ENCODE results near the gene KANSL1L. TPM values are rescaled to one million over a fixed set of nuclear protein-coding genes. Genes with fewer than 3 reads are reported as not detected.
A peak's percentile ranks its signal among the peaks of the same experiment; 100 is the strongest.

KANSL1L gene, protein sequence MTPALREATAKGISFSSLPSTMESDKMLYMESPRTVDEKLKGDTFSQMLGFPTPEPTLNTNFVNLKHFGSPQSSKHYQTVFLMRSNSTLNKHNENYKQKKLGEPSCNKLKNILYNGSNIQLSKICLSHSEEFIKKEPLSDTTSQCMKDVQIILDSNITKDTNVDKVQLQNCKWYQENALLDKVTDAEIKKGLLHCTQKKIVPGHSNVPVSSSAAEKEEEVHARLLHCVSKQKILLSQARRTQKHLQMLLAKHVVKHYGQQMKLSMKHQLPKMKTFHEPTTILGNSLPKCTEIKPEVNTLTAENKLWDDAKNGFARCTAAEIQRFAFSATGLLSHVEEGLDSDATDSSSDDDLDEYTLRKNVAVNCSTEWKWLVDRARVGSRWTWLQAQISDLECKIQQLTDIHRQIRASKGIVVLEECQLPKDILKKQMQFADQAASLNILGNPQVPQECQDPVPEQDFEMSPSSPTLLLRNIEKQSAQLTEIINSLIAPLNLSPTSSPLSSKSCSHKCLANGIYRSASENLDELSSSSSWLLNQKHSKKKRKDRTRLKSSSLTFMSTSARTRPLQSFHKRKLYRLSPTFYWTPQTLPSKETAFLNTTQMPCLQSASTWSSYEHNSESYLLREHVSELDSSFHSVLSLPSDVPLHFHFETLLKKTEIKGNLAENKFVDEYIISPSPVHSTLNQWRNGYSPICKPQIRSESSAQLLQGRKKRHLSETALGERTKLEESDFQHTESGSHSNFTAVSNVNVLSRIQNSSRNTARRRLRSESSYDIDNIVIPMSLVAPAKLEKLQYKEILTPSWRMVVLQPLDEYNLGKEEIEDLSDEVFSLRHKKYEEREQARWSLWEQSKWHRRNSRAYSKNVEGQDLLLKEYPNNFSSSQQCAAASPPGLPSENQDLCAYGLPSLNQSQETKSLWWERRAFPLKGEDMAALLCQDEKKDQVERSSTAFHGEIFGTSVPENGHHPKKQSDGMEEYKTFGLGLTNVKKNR
- 15.6 TPM for polyA plus RNA-seq (2013, experiment 1 of 2)
- 16.2 TPM for polyA plus RNA-seq (2013, experiment 2 of 2)

DNA sequence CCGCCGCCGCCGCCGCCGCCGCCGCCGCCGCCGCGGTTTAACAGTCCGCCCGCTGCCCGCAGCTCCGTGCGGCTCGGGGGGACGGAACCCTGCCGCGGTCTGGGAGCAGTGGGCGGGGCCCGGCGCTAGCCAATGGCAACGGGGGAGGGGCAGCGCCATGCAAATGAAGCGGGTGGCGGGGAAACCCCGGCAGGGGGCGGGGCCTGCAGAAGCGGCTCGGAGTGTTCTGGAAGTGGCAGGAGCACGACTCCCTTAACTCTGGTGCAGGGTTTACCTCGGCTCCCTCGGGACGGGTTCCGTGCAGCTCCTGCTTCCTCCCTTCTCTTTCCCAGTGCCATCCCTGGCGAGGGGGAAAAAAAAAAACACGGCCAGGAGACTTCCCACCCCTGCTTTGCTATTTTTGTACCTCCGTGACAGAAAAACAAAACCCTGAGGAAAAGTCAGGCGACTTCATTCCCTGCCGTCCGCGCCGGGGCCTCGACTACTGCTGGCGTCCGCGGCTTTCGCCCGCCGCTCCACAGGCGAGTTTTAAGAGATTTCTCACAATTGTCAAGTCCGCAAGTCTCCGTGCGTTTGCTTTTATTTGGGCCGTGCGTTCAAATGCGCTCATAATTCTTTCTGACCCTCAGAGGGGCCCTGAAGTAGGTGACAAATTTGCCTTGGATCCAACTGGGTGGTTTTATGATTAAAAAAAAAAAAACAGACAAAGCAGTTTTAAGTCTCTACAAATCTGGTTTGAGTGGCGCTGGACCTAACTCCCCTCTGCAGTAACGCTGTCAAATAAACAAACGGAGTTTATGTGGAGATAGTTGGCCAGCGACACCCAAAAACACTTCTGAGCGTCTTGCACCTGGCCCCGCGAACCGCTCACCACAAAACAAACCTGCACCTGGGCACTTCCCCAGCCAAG, at the start of gene KANSL1L:
Gene KANSL1L (minus strand): TSS at position 101 of the 910 bp plus-strand sequence. CDS start 16,827 bp downstream, outside the sequence.
- Histone ChIP-seq H2AK5ac (ENCODE audit: low read depth, low read length) (no peak within 1 kb of the TSS), H3K4me1 (ENCODE audit: control insufficient read depth in 2 of 2, insufficient read depth in 1 of 2, low read depth in 1 of 2, low read length in 2 of 2) (no peaks in the 10 kb centered on the region), H3K4me2 (ENCODE audit: insufficient read depth, low read length, poor library complexity, severe bottlenecking) (peak within 1 kb of the TSS; percentile 73), H3K18ac (ENCODE audit: low read length) (peak within 1 kb of the TSS; percentile 99), H3K79me1 (ENCODE audit: low read depth, low read length) (no peaks in the 10 kb centered on the region), H4K91ac (ENCODE audit: low read depth, low read length, poor library complexity) (no peak within 1 kb of the TSS), H2BK120ac (ENCODE audit: low read depth, low read length) (peak within 1 kb of the TSS; percentile 72), H3K4ac (ENCODE audit: low read length) (peak within 1 kb of the TSS; percentile 84), H3K14ac (ENCODE audit: low read length) (peak within 1 kb of the TSS; percentile 97), H3K27me3 (ENCODE audit: control insufficient read depth in 3 of 3, insufficient read depth in 3 of 3, low read depth in 1 of 3, low read length in 3 of 3) (no peaks in the 10 kb centered on the region), H3K23ac (ENCODE audit: low read depth, low read length, poor library complexity) (peak within 1 kb of the TSS; percentile 91), H3K4me3 (ENCODE audit: low read length in 2 of 2) (peak within 1 kb of the TSS; percentile 57 to 90), H2BK15ac (ENCODE audit: low read length) (peak within 1 kb of the TSS; percentile 81), H3K27ac (replicated peaks; ENCODE audit: low read length) (peak within 1 kb of the TSS; percentile 93), H3K9me3 (replicated peaks in 1 of 2; ENCODE audit: control insufficient read depth in 2 of 2, insufficient read depth in 1 of 2, low read depth in 1 of 2, low read length in 2 of 2) (no peaks in the 10 kb centered on the region), H2AFZ (ENCODE audit: low read length) (peak within 1 kb of the TSS; percentile 96), H2BK5ac (ENCODE audit: low read length) (peak within 1 kb of the TSS; percentile 96), H3K36me3 (replicated peaks in 1 of 2; ENCODE audit: control insufficient read depth in 2 of 2, insufficient read depth in 2 of 2, low read length in 2 of 2) (no peaks in the 10 kb centered on the region), H3K9ac (ENCODE audit: low read depth, low read length, poor library complexity) (peak within 1 kb of the TSS; percentile 96), H2BK12ac (ENCODE audit: low read length) (no peak within 1 kb of the TSS), H4K8ac (ENCODE audit: low read depth, low read length) (no peak within 1 kb of the TSS)
- DNase-seq (ENCODE audit: low spot score) = peak; percentile 94
- WGBS, 2 donors (ENCODE audit: extremely low coverage in 2 of 2, insufficient read length in 2 of 2, insufficient replicate concordance in 1 of 2) = no CpG with 5 or more reads among the region's 67 CpGs

DNA sequence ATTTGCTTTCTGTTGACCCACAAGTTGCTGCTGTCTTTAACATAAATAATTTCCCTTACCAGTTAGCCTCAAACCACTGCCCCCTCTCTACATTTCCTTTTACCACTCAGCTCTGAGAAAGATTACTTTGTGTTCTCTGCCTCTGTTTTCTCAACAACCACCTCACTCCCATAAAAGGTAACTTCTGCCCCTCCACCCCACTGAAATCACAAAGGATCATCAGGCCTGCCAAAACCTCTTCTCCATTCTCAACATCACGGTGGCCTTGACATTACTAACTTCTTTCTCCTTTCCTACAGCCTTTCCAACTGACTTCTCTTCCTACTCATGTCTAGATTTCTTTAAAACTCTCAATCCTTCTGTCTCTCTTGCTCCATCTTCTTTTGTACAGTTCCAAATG, 43.9 kb upstream of the KANSL1L start:
- Histone ChIP-seq H2BK15ac (ENCODE audit: low read length) (no peak overlapping the region), H3K79me1 (ENCODE audit: low read depth, low read length) (no peaks in the 10 kb centered on the region), H3K27ac (replicated peaks; ENCODE audit: low read length) (no peak overlapping the region), H2BK120ac (ENCODE audit: low read depth, low read length) (no peak overlapping the region), H3K27me3 (ENCODE audit: control insufficient read depth in 3 of 3, insufficient read depth in 3 of 3, low read depth in 1 of 3, low read length in 3 of 3) (peaks cover 0 to 30% (median 0%) of the 10 kb centered on the region in 3 experiments), H3K9ac (ENCODE audit: low read depth, low read length, poor library complexity) (no peak overlapping the region), H2AFZ (ENCODE audit: low read length) (no peak overlapping the region), H2AK5ac (ENCODE audit: low read depth, low read length) (no peak overlapping the region), H2BK5ac (ENCODE audit: low read length) (no peak overlapping the region), H3K4me1 (ENCODE audit: control insufficient read depth in 2 of 2, insufficient read depth in 1 of 2, low read depth in 1 of 2, low read length in 2 of 2) (peaks cover 0 to 2% of the 10 kb centered on the region in 2 donors), H3K23ac (ENCODE audit: low read depth, low read length, poor library complexity) (no peak overlapping the region), H3K4ac (ENCODE audit: low read length) (no peak overlapping the region), H3K18ac (ENCODE audit: low read length) (no peak overlapping the region), H3K36me3 (replicated peaks in 1 of 2; ENCODE audit: control insufficient read depth in 2 of 2, insufficient read depth in 2 of 2, low read length in 2 of 2) (no peaks in the 10 kb centered on the region), H4K8ac (ENCODE audit: low read depth, low read length) (no peak overlapping the region), H4K91ac (ENCODE audit: low read depth, low read length, poor library complexity) (no peak overlapping the region), H3K4me2 (ENCODE audit: insufficient read depth, low read length, poor library complexity, severe bottlenecking) (no peak overlapping the region), H3K4me3 (ENCODE audit: low read length in 2 of 2) (no peak overlapping the region), H3K14ac (ENCODE audit: low read length) (no peak overlapping the region), H3K9me3 (replicated peaks in 1 of 2; ENCODE audit: control insufficient read depth in 2 of 2, insufficient read depth in 1 of 2, low read depth in 1 of 2, low read length in 2 of 2) (no peaks in the 10 kb centered on the region), H2BK12ac (ENCODE audit: low read length) (no peak overlapping the region)
- no peak for DNase-seq (ENCODE audit: low spot score)
- no CpG with 5 or more reads among the region's 1 CpG for WGBS, 2 donors (ENCODE audit: extremely low coverage in 2 of 2, insufficient read length in 2 of 2, insufficient replicate concordance in 1 of 2)

DNA sequence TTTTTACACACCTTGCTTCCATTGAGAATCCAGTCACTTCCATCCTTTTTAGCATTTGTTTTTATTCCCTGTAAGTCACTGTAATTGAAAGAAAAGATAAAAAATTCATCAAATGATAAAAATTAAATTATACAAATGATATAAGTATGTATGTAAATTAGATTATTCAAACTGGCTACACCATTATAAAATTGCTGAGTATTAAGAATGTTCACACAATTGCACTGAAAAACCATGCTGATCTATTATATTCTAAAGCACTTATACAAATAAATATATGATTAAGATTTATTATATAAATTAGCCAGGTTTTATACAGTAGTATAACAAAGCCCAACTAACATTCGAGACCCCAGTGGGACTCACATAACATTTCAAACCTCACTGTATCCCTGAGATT, 39.0 kb upstream of the KANSL1L start:
- Histone ChIP-seq H3K9ac (ENCODE audit: low read depth, low read length, poor library complexity) (no peak overlapping the region), H3K23ac (ENCODE audit: low read depth, low read length, poor library complexity) (no peak overlapping the region), H2BK12ac (ENCODE audit: low read length) (no peak overlapping the region), H2BK120ac (ENCODE audit: low read depth, low read length) (no peak overlapping the region), H3K79me1 (ENCODE audit: low read depth, low read length) (no peaks in the 10 kb centered on the region), H3K9me3 (replicated peaks in 1 of 2; ENCODE audit: control insufficient read depth in 2 of 2, insufficient read depth in 1 of 2, low read depth in 1 of 2, low read length in 2 of 2) (no peaks in the 10 kb centered on the region), H3K4me3 (ENCODE audit: low read length in 2 of 2) (no peak overlapping the region), H2AK5ac (ENCODE audit: low read depth, low read length) (no peak overlapping the region), H3K18ac (ENCODE audit: low read length) (no peak overlapping the region), H2BK15ac (ENCODE audit: low read length) (no peak overlapping the region), H2BK5ac (ENCODE audit: low read length) (no peak overlapping the region), H3K27ac (replicated peaks; ENCODE audit: low read length) (no peak overlapping the region), H3K4ac (ENCODE audit: low read length) (no peak overlapping the region), H3K4me1 (ENCODE audit: control insufficient read depth in 2 of 2, insufficient read depth in 1 of 2, low read depth in 1 of 2, low read length in 2 of 2) (peaks cover 0 to 1% of the 10 kb centered on the region in 2 donors), H4K91ac (ENCODE audit: low read depth, low read length, poor library complexity) (no peak overlapping the region), H2AFZ (ENCODE audit: low read length) (no peak overlapping the region), H3K27me3 (ENCODE audit: control insufficient read depth in 3 of 3, insufficient read depth in 3 of 3, low read depth in 1 of 3, low read length in 3 of 3) (peaks cover 0 to 3% (median 0%) of the 10 kb centered on the region in 3 experiments), H4K8ac (ENCODE audit: low read depth, low read length) (no peak overlapping the region), H3K4me2 (ENCODE audit: insufficient read depth, low read length, poor library complexity, severe bottlenecking) (no peak overlapping the region), H3K14ac (ENCODE audit: low read length) (no peak overlapping the region), H3K36me3 (replicated peaks in 1 of 2; ENCODE audit: control insufficient read depth in 2 of 2, insufficient read depth in 2 of 2, low read length in 2 of 2) (no peaks in the 10 kb centered on the region)
- no CpG with 5 or more reads among the region's 1 CpG for WGBS, 2 donors (ENCODE audit: extremely low coverage in 2 of 2, insufficient read length in 2 of 2, insufficient replicate concordance in 1 of 2)
- no peak for DNase-seq (ENCODE audit: low spot score)
